IPS DF 19.7 (cell line): Measurements from ENCODE around the gene SLC7A9.
"Not testable (repeated sequence)": the region's sequence is repeated elsewhere in the genome, so short reads cannot be mapped to it uniquely, and the experiment has no call there.

Source experiments
- DNase-seq: peaks from one replicate; pipeline ENCODE4 v3.0.0-alpha.2; 2013; ENCODE audit warnings: low read depth, low spot score

SLC7A9 gene

GRCh38 chr19:32885255-32885654 lies 15.7 kb upstream of the SLC7A9 start:
- not testable (repeated sequence) for DNase-seq

- DNase-seq = no peak
These were observed 12.2 kb upstream of the SLC7A9 start for GRCh38 chr19:32881766-32882165.

DNA sequence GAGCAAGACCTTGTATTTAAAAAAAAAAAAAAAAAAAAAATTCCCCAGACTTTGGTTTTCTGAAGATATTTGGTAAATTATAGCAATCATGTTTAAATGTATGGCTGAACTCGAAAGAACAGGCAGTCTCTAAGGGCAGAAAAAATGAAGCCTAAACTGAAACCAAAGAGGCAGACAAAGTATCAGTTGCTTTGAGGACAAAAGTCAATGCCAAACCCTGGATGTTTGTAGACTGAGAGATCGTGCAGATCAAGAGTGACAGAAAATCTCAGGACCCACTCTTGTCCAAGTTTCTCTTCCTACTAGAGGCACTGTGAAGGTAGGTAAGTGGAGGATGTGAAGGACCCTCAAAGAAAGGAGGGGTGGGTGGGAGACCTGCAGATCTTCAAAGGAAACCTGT lies 11.1 kb upstream of the SLC7A9 start:
- DNase-seq = no peak

DNA sequence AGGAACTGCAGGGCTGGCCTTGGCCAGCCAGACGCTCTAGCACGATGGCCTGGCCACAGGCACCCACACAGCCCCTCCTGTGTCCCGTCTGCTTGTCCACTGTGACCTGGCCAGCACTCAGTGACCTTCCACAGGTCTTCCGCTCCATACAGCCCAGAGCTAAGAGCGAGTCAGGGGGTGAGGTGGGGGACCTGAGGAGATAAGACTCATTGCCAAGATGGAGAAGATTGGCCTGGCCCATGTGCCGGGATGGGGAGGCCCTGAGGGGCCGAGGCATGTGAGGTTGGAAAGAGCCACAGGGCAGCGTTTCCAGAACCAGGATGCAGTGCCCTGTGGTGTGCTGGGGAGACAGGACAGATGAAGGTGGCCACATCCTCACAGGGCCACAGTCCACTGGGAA lies 10.2 kb upstream of the SLC7A9 start:
- DNase-seq = no peak

- no peak for DNase-seq
These were observed 9.4 kb upstream of the SLC7A9 start for GRCh38 chr19:32878988-32879387.

DNA sequence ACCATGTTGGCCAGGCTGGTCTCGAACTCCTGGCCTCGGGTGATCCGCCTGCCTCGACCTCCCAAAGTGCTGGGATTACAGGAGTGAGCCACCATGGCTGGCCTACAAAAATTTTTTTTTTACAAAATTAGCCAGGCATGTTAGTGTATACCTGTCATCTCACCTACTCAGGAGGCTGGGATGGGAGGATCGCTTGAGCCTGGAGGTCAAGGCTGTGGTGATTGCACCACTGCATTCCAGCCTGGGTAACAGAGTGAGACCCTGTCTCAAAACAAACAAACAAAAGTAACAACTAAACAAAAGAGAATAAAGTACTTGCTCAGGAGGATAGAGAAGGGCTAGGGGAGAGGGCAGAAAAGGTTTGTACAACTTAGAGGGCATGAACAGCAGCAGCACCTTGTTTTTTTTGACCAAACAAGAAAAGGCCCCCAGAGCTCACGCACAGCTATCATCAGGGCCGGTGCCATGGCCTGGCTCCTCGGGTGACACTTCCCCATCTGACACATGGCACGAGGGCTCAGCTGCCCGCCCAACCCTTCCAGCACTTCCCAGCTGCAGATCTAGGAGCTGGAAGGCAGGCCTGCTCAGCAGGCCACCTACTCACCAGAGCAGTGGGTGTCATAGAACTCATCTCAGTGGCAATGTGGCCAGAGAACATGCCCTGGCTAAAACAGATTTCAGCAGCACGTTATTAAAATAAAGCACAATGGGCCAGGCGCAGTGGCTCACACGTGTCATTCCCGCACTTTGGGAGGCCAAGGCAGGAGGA lies 8.6 kb upstream of the SLC7A9 start:
- no peak for DNase-seq

DNA sequence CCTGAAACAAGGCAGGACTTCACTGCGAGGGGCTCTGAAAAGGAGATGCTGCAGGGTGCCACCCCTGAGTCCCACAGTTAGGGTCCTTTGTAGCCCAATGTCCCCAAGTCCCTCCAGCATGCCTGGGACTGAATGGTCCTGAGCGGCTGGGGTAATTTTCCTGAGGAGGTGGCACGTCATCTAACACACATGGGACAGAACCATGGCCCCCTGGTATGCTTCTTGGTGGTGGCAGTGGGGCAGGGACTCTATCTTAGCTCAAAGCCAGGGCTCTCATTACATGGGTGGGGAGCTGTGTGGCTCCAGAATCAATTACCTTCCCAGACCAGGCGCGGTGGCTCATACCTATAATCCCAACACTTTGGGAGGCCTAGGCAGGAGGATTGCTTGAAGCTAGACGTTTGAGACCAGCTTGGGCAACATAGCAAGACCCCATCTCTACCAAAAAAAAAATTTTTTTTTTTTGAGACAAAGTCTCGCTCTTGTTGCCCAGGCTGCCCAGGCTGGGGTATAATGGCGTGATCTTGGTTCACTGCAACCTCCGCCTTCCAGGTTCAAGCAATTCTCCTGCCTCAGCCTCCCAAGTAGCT lies 7.9 kb upstream of the SLC7A9 start:
- DNase-seq = no peak

- no peak for DNase-seq
These were observed 7.3 kb upstream of the SLC7A9 start for GRCh38 chr19:32876919-32877285.

DNA sequence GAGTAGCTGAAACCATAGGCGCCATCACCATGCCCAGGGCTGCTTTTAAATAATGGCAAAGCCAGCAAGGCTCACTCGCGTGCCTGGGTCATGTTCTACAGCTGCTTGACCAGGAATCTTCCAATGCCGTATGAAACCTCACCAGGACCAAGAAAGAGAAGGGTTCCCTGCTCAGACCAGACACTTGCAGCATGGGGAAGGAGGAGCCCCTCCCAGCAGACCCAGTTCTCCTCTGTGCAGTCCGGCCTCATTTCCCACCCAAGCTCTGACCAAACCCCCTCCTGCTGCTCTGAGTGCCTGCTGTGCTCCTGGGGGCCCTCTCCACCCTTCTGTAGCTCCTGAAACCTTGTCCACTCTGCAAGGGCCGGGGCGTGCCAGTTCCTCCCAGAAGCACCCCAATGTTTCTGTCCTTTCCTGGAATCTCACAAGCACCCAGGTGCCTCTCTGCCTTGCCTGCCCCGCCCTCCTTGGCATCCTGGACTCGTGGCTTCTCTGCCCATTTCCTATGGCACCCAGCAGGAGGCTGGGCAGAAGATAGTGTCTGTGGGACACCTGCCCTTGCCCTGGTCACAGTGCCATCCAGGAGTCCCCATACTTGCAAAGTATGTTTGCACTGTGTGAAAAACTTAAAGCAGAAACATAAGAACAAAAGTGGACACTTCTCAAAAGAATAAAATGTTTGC lies 6.8 kb upstream of the SLC7A9 start:
- DNase-seq = no peak

- no peak for DNase-seq
These were observed 5.9 kb upstream of the SLC7A9 start for GRCh38 chr19:32875428-32875827.

- DNase-seq = no peak
These were observed 5.0 kb upstream of the SLC7A9 start for GRCh38 chr19:32874605-32875004.

DNA sequence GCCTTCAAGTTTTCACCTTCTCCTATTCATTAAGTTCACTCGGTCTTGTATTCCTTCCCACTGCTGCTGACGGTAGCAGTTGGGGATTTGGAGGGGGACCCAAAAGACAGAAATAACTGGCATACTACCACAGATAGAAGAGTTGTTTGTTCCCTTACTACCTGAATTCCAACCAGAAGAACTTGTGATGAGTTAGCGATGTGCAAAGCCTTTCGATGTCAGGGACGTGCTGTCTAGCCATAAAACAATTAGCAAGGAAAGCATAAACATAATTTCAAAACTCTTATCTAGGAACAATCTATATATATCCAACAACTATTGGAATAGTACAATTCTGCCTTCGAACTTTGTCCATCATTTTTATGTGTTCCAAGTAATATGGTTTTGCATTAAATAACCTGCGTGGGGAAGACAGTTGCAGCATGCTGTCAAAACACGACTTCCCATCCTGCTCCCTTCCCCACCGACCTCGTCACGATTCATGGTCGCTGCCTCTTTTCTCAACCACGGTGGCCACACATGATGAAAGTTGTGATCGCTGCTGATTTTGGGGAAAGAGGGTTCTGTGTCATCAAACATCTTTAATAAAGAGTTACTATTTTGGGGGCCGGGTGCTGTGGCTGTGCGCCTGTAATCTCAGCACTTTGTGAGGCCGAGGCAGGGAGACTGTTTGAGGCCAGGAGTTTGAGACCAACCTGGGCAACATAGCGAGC lies 3.8 kb upstream of the SLC7A9 start:
- DNase-seq = no peak

DNA sequence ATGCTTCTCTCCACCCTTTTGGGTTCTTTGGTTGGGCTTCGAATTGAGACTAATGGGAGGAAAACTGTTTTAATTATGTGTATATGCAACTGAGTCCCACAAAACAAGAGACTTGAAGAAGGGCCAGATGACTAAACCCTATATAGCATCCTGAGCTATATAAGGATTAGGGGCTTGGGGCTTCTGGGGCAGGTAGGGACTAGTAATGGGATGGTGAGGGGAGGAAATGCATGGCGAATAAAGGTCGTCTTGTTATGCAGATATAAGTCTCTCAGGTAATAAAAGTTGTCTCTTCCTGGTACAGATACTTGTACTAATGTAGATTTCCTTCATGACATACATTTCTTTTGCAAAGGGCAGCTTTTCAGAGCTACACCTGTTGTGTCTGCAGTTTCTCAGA lies 2.8 kb upstream of the SLC7A9 start:
- DNase-seq = no peak

- DNase-seq = no peak
These were observed 1.4 kb upstream of the SLC7A9 start for GRCh38 chr19:32870981-32871451.

- DNase-seq = no peak
These were observed 503 bp upstream of the SLC7A9 start for GRCh38 chr19:32869966-32870573.

DNA sequence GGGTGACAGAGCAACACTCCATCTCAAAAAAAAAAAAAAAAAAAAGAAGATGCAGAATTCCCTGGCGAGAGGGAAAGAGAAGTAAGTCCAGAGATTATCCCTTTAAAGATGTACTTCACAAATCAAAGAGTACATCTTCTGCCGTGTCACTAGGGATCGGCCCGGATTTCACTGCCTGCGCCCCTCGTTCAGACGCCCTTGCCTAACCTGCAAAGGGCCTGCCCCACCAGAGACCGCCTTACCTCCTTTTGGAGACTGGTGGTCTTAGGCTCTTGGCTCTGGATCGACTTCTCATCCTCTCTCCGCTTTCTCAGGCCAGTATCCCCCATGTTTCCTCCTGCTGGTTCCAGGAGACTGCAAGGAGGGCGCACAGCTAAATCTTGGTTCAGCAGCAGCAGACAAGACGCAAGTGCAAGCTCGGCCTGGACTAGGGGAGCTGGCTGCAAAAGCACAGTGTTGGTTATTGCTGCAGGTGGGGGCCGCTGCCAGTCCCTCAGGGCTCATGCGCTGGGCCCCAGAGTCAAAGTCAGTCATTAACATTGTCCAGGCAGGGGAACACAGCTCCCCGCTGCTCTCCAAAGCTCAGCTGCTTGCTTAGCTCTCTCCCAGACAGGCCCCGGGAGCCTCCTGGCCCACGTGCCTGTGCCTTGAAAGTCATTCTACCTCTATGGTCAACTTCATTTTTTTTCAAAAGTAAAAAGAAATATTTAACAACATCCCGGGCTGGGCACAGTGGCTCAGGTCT lies 1.2 kb downstream of the SLC7A9 start:
- DNase-seq = no peak

DNA sequence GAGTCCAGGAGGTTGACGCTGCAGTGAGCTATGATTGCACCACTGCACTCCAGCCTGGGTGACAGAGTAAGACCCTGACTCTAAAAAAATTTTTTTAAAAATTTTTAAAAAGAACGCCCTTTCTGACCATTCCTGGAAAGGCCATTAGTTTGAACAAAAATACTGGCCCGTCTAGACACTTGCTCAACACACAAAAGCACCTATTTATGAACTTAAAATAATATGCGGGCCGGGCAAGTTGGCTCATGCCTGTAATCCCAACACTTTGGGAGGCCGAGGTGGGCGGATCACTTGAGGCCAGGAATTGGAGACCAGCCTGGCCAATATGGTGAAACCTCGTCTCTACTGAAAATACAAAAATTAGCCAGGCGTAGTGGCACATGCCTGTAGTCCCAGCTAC lies 2.1 kb downstream of the SLC7A9 start:
- DNase-seq = not testable (repeated sequence)

DNA sequence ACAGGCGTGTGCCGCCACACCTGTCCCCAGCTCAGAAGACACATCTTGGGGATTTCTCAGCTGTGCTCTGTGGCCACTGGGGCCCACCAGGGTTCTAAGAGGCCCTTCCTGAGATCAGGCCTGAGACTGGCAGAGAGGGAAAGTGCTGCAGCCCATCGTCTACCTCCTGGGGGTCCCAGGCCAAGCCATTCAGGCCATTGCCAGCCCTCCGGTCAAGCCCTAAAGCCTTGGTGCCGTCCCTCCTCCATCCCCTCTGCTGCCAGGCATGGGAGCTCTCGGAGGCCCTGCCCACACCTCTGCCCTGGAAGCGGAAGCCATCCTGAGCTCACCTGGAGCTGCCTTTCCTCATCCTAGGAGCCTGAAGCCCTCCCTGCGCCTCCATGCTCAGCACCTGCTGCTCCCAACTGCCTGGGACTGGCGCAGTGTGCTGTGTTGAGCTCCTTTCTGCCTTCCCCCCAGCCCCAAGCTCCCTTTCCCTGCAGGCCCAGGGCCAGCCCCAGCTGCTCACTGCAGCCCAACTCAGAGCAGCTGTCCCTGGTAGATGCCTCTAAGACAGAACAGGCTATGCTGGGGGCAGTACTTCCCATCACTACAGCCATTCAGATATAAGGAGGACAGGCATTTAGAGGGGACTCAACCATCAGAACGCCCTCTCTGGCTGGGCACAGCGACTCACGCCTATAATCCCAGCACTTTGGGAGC lies 2.9 kb downstream of the SLC7A9 start:
- no peak for DNase-seq

- no peak for DNase-seq
These were observed 3.5 kb downstream of the SLC7A9 start for GRCh38 chr19:32866061-32866460.

- DNase-seq = no peak
These were observed 4.2 kb downstream of the SLC7A9 start for GRCh38 chr19:32865326-32865725.
